H1 (cell line): ENCODE data around the gene LAPTM4A. TPM values are rescaled to one million over a fixed set of nuclear protein-coding genes. Genes with fewer than 3 reads are reported as not detected.

Experiments
- CTCF ChIA-PET: fragments of 300-600 bp; sonication (Branson Sonifier 250); formaldehyde crosslinking; loops from one replicate; lab custom pipeline; 2021; ENCODE audit not compliant: partially characterized antibody; lab: Charles Lee
- POLR2A ChIA-PET: fragments of 300-600 bp; sonication (Branson Sonifier 250); formaldehyde crosslinking; loops from one replicate; lab custom pipeline; 2021; ENCODE audit warnings: inconsistent platforms; ENCODE audit not compliant: partially characterized antibody; lab: Charles Lee
- DNase-seq, 2 experiments: peaks; one replicate each; pipeline versions ENCODE4 v3.0.0 to v3.0.0-alpha.2; 2010 to 2022; ENCODE audit warnings: low spot score in 2 of 2, low read depth in 1 of 2, mixed read lengths in 1 of 2
- FAIRE-seq: peaks from 2 replicates; lab custom pipeline; 2011; peaks lifted over from hg19 to GRCh38; lab: Jason Lieb, UNC
- H2AFZ ChIP-seq: 2 replicates; pipeline ENCODE4 v1.8.1; 2012; ENCODE audit warnings: low read length, inconsistent platforms
- H2AK5ac ChIP-seq: 2 replicates; pipeline ENCODE4 v1.6.1; 2013; ENCODE audit warnings: low read depth, low read length
- H2BK120ac ChIP-seq: replicated peaks from 2 replicates; pipeline ENCODE3; 2013; ENCODE audit warnings: low read depth, low read length, inconsistent platforms
- H2BK12ac ChIP-seq: 2 replicates; pipeline ENCODE4 v1.6.1; 2013; ENCODE audit warnings: low read depth, low read length
- H2BK15ac ChIP-seq: 2 replicates; pipeline ENCODE4 v1.6.1; 2013; ENCODE audit warnings: low read length
- H2BK20ac ChIP-seq: 2 replicates; pipeline ENCODE4 v1.6.1; 2013; ENCODE audit warnings: low read length
- H2BK5ac ChIP-seq: 2 replicates; pipeline ENCODE4 v1.6.1; 2013; ENCODE audit warnings: low read depth, low read length
- H3K14ac ChIP-seq: 2 replicates; pipeline ENCODE4 v1.6.1; 2013; ENCODE audit warnings: inconsistent platforms; ENCODE audit not compliant: insufficient read length
- H3K18ac ChIP-seq: 2 replicates; pipeline ENCODE4 v1.6.1; 2013; ENCODE audit warnings: low read length; ENCODE audit errors: extremely low read depth
- H3K23ac ChIP-seq: 2 replicates; pipeline ENCODE4 v1.6.1; 2013; ENCODE audit warnings: inconsistent platforms; ENCODE audit not compliant: insufficient read length
- H3K23me2 ChIP-seq: 2 replicates; pipeline ENCODE4 v1.6.1; 2013; ENCODE audit warnings: low read depth, low read length
- H3K27ac ChIP-seq: 2 replicates; pipeline ENCODE4 v1.6.1; 2011; ENCODE audit warnings: low read depth, low read length, inconsistent platforms
- H3K27me3 ChIP-seq, 4 experiments: replicated peaks in 1 of 4; 1 replicate in 1 of 4; 2 replicates in 3 of 4; pipeline versions ENCODE4 v1.6.1 to v1.8.1; 2011 to 2013; ENCODE audit warnings: low read length in 3 of 4, mild to moderate bottlenecking in 3 of 4, inconsistent platforms in 2 of 4, mixed read lengths in 2 of 4, moderate library complexity in 1 of 4; ENCODE audit not compliant: control insufficient read depth in 3 of 4, insufficient read depth in 3 of 4; ENCODE audit errors: extremely low read depth in 1 of 4
- H3K36me3 ChIP-seq, 4 experiments: 2 replicates each; pipeline versions ENCODE4 v1.6.1 to v1.8.1; 2011 to 2013; ENCODE audit warnings: mild to moderate bottlenecking in 4 of 4, low read length in 3 of 4, moderate library complexity in 2 of 4, control low read depth in 1 of 4, inconsistent platforms in 1 of 4; ENCODE audit not compliant: insufficient read depth in 4 of 4, control insufficient read depth in 2 of 4
- H3K4ac ChIP-seq: replicated peaks from 2 replicates; pipeline ENCODE3; 2013; ENCODE audit warnings: low read length, low read depth, mixed read lengths, inconsistent platforms; ENCODE audit not compliant: insufficient read length
- H3K4me1 ChIP-seq, 4 experiments: replicated peaks in 1 of 4; 1 replicate in 1 of 4; 2 replicates in 3 of 4; pipeline versions ENCODE4 v1.6.1 to v1.8.1; 2011 to 2013; ENCODE audit warnings: low read length in 3 of 4, inconsistent platforms in 2 of 4, mixed read lengths in 1 of 4; ENCODE audit not compliant: insufficient read depth in 4 of 4, control insufficient read depth in 3 of 4
- H3K4me2 ChIP-seq, 2 experiments: 2 replicates each; pipeline versions ENCODE4 v1.6.1 to v1.8.1; 2011 to 2013; ENCODE audit warnings: low read depth in 2 of 2, low read length in 2 of 2, control low read depth in 1 of 2, inconsistent platforms in 1 of 2, mild to moderate bottlenecking in 1 of 2; ENCODE audit not compliant: insufficient read depth in 1 of 2
- H3K4me3 ChIP-seq, 4 experiments: fragments of 200-600, 300-600 bp in 1 of 4; sonication (generic), shearing (Covaris generic), sonication (Bioruptor Twin) in 1 of 4; 2 replicates each; pipeline versions ENCODE4 v1.5.1 to v1.8.1; 2011 to 2016; ENCODE audit warnings: low read length in 4 of 4, low read depth in 3 of 4, control low read depth in 2 of 4, inconsistent platforms in 2 of 4, mild to moderate bottlenecking in 2 of 4, mixed read lengths in 1 of 4, moderate library complexity in 1 of 4; ENCODE audit not compliant: insufficient read depth in 2 of 4; ENCODE audit errors: extremely low read depth in 1 of 4
- H3K56ac ChIP-seq: replicated peaks from 2 replicates; pipeline ENCODE3; 2013; ENCODE audit warnings: low read depth, mild to moderate bottlenecking, mixed read lengths, low read length, inconsistent platforms; ENCODE audit not compliant: insufficient read length
- H3K79me1 ChIP-seq: 2 replicates; pipeline ENCODE4 v1.6.1; 2013; ENCODE audit warnings: low read depth, low read length, control low read depth
- H3K79me2 ChIP-seq, 2 experiments: 2 replicates each; pipeline versions ENCODE4 v1.6.1 to v1.8.1; 2012 to 2013; ENCODE audit warnings: low read length in 2 of 2, mild to moderate bottlenecking in 2 of 2, inconsistent platforms in 1 of 2; ENCODE audit not compliant: insufficient read depth in 2 of 2, control insufficient read depth in 1 of 2
- H3K9ac ChIP-seq, 4 experiments: replicated peaks in 1 of 4; 1 replicate in 1 of 4; 2 replicates in 3 of 4; pipeline versions ENCODE4 v1.6.1 to v1.8.1; 2011 to 2013; ENCODE audit warnings: low read depth in 3 of 4, low read length in 3 of 4, control low read depth in 2 of 4, mild to moderate bottlenecking in 2 of 4, moderate library complexity in 2 of 4, inconsistent platforms in 1 of 4; ENCODE audit errors: extremely low read depth in 1 of 4
- H3K9me3 ChIP-seq, 2 experiments: 2 replicates each; pipeline versions ENCODE4 v1.6.1 to v1.8.1; 2012 to 2013; ENCODE audit warnings: mild to moderate bottlenecking in 2 of 2, moderate library complexity in 2 of 2, control low read depth in 1 of 2, inconsistent platforms in 1 of 2, low read depth in 1 of 2, low read length in 1 of 2, mixed read lengths in 1 of 2; ENCODE audit not compliant: insufficient read depth in 2 of 2
- H4K20me1 ChIP-seq, 2 experiments: replicated peaks in 1 of 2; 2 replicates each; pipeline versions ENCODE3 to v1.8.1; 2011 to 2013; ENCODE audit warnings: inconsistent platforms in 2 of 2, low read length in 2 of 2, mild to moderate bottlenecking in 1 of 2; ENCODE audit not compliant: insufficient read depth in 2 of 2, control insufficient read depth in 1 of 2
- H4K5ac ChIP-seq: 2 replicates; pipeline ENCODE4 v1.6.1; 2013; ENCODE audit warnings: low read length, low read depth, mixed read lengths, inconsistent platforms; ENCODE audit not compliant: insufficient read length
- H4K8ac ChIP-seq: 2 replicates; pipeline ENCODE4 v1.8.0; 2013; ENCODE audit warnings: mild to moderate bottlenecking, moderate library complexity, low read length, inconsistent platforms; ENCODE audit not compliant: insufficient read depth; ENCODE audit errors: extremely low read depth
- H4K91ac ChIP-seq: replicated peaks from 2 replicates; pipeline ENCODE3; 2013; ENCODE audit warnings: low read length, mixed read lengths, inconsistent platforms; ENCODE audit not compliant: insufficient read length
- ASH2L ChIP-seq: fragments of 200-600, 300-600 bp; sonication (generic); IDR thresholded peaks from one replicate; pipeline ENCODE4 v1.7.1; 2017; ENCODE audit warnings: low read length
- RAD21 ChIP-seq, 2 experiments: IDR thresholded peaks in 1 of 2; conservative IDR thresholded peaks in 1 of 2; 2 replicates each; pipeline ENCODE4 v1.6.1; 2011; ENCODE audit warnings: low read depth in 2 of 2, low read length in 2 of 2, improper control_type of control experiment in 1 of 2, inconsistent platforms in 1 of 2, mild to moderate bottlenecking in 1 of 2, moderate library complexity in 1 of 2
- polyA plus RNA-seq, 7 experiments: library from polyadenylated mRNA; depleted of rRNA in 3 of 7; stranded (reverse) in 5 of 7; unstranded in 2 of 7; fragments of >200 nt in 5 of 7; fragments of 200-250 nt in 2 of 7; gene quantifications; 1 replicate in 5 of 7; 2 replicates in 1 of 7; 4 replicates in 1 of 7; pipeline versions ENCODE4 v1.2.1 to v1.2.3, GENCODE V29; 2011 to 2013; ENCODE audit warnings: missing spikeins in 2 of 7, mixed read lengths in 2 of 7
- total RNA-seq: library from RNA; stranded (reverse); fragmentation: NEBNext Ultra II Directional; extraction: Animal tissue kit (Norgen Biotek cat#: 25700); gene quantifications from 2 replicates; pipeline ENCODE4 v1.2.1, GENCODE V29; 2021
- TF ChIP-seq, protein P1 (sequence below), 3 experiments: IDR thresholded peaks; 1 replicate in 2 of 3; 2 replicates in 1 of 3; pipeline versions ENCODE4 v1.5.1 to v1.6.1; 2011; ENCODE audit warnings: low read length in 3 of 3, mild to moderate bottlenecking in 3 of 3, inconsistent platforms in 2 of 3, low read depth in 1 of 3, moderate library complexity in 1 of 3; ENCODE audit not compliant: insufficient read depth in 1 of 3; ENCODE audit errors: control extremely low read depth in 1 of 3

LAPTM4A gene
- total and polyA plus RNA-seq, 2 of the 8 experiments (the other 6 are each of a cell fraction or from before 2014, with no cell fraction given), result 193 to 419 TPM

DNA sequence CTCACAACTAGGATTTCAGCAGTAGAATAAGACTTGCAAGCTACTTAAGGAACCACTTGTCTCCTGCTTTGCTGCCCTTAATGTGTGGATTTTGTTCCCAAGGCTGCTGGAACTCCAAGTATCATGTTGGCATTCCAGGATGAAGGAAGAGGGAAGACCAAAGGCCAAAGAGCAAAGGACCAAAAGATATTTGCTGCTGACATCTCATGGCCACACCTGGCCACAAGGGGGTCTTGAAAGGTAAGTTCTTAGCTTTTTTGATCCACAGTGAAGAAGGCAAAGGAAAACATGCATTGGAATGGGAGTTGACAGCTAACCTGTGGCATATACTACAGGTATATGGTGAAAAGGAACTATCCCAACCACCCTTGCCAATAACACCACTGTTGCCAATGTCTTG is 35.1 kb downstream of the LAPTM4A start:
- TF ChIP-seq ASH2L, result no peak
- peak; percentile 33 to 46; a peak in 3 of 4 replicates for TF ChIP-seq RAD21 (IDR thresholded peaks at IDR 0.05 in 1 of 2, conservative IDR thresholded peaks at IDR 0.05 in 1 of 2; ENCODE audit: low read depth in 2 of 2, low read length in 2 of 2)
- TF ChIP-seq, protein P1, sequence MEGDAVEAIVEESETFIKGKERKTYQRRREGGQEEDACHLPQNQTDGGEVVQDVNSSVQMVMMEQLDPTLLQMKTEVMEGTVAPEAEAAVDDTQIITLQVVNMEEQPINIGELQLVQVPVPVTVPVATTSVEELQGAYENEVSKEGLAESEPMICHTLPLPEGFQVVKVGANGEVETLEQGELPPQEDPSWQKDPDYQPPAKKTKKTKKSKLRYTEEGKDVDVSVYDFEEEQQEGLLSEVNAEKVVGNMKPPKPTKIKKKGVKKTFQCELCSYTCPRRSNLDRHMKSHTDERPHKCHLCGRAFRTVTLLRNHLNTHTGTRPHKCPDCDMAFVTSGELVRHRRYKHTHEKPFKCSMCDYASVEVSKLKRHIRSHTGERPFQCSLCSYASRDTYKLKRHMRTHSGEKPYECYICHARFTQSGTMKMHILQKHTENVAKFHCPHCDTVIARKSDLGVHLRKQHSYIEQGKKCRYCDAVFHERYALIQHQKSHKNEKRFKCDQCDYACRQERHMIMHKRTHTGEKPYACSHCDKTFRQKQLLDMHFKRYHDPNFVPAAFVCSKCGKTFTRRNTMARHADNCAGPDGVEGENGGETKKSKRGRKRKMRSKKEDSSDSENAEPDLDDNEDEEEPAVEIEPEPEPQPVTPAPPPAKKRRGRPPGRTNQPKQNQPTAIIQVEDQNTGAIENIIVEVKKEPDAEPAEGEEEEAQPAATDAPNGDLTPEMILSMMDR (IDR thresholded peaks at IDR 0.05; ENCODE audit: control extremely low read depth in 1 of 3, insufficient read depth in 1 of 3, low read depth in 1 of 3, low read length in 3 of 3), result peak in 2 of 3 experiments; percentile 59 to 72; a peak in 3 of 4 replicates
- TF ChIP-seq, all 59 proteins: peak for 2
- Histone ChIP-seq H3K23me2 (peaks cover 9% of the 10 kb centered on the region; the same call in 1 of the 2 replicates), H3K14ac (no peak overlapping the region), H2AFZ (no peak overlapping the region), H3K4me3 (no peak overlapping the region), H4K20me1 (no peaks in the 10 kb centered on the region), H3K79me1 (no peaks in the 10 kb centered on the region), H4K5ac (no peak overlapping the region), H3K27me3 (peaks cover 0 to 18% (median 11%) of the 10 kb centered on the region in 4 experiments; a peak in 6 of 7 replicates), H4K91ac (no peak overlapping the region), H4K8ac (no peak overlapping the region), H3K4me2 (no peak overlapping the region), H3K18ac (no peak overlapping the region), H2BK12ac (no peak overlapping the region), H2BK20ac (no peak overlapping the region), H3K4ac (no peak overlapping the region), H3K9me3 (peaks cover 4 to 7% of the 10 kb centered on the region in 2 experiments; a peak in 3 of 4 replicates), H2BK5ac (no peak overlapping the region), H3K4me1 (peaks cover 0 to 13% (median 7%) of the 10 kb centered on the region in 4 experiments; a peak in 3 of 7 replicates), H3K56ac (no peak overlapping the region), H3K23ac (no peak overlapping the region), H2BK15ac (no peak overlapping the region), H2BK120ac (no peak overlapping the region), H3K79me2 (no peaks in the 10 kb centered on the region), H3K27ac (no peak overlapping the region), H2AK5ac (no peak overlapping the region), H3K9ac (no peak overlapping the region), H3K36me3 (no peaks in the 10 kb centered on the region)
- DNase-seq (no peak), FAIRE-seq (peak; percentile 32)
- ChIA-PET POLR2A (no interaction called here), CTCF (interaction anchor here (0.8 to 9.4 kb wide), 28 partner anchors 9 to 262 kb away, joined by 3 to 125 read pairs (median 12); partner anchors contain the start of genes LAPTM4A and WDR35)
